ENCODE results near the gene AKAP7.
"Not testable (repeated sequence)": the region's sequence is repeated elsewhere in the genome, so short reads cannot be mapped to it uniquely, and the experiment has no call there.

Gene AKAP7

GRCh38 chr6:131255434-131255833 lies 120.2 kb downstream of the AKAP7 start:
- DNase-seq (ENCODE audit: low read depth), result no peak

- no peak for DNase-seq (ENCODE audit: low read depth)
Observed at GRCh38 chr6:131255911-131256310, 120.6 kb downstream of the AKAP7 start.

GRCh38 chr6:131257104-131257503 lies 121.8 kb downstream of the AKAP7 start:
- no peak for DNase-seq (ENCODE audit: low read depth)

- DNase-seq (ENCODE audit: low read depth), result no peak
Observed at GRCh38 chr6:131258010-131258652, 122.9 kb downstream of the AKAP7 start.

- DNase-seq (ENCODE audit: low read depth), result no peak
Observed at GRCh38 chr6:131258816-131259476, 123.7 kb downstream of the AKAP7 start.

GRCh38 chr6:131260960-131261359 lies 125.7 kb downstream of the AKAP7 start:
- not testable (repeated sequence) for DNase-seq (ENCODE audit: low read depth)

GRCh38 chr6:131262060-131262459 lies 126.8 kb downstream of the AKAP7 start:
- DNase-seq (ENCODE audit: low read depth), result no peak

- no peak for DNase-seq (ENCODE audit: low read depth)
Observed at GRCh38 chr6:131265939-131266338, 130.7 kb downstream of the AKAP7 start.

GRCh38 chr6:131268303-131268702 lies 133.0 kb downstream of the AKAP7 start:
- no peak for DNase-seq (ENCODE audit: low read depth)

- no peak for DNase-seq (ENCODE audit: low read depth)
Observed at GRCh38 chr6:131269565-131270391, 134.5 kb downstream of the AKAP7 start.

- DNase-seq (ENCODE audit: low read depth), result no peak
Observed at GRCh38 chr6:131270534-131270933, 135.3 kb downstream of the AKAP7 start.

- DNase-seq (ENCODE audit: low read depth), result no peak
Observed at GRCh38 chr6:131275273-131275672, 140.0 kb downstream of the AKAP7 start.

GRCh38 chr6:131277591-131277990 lies 142.3 kb downstream of the AKAP7 start:
- DNase-seq (ENCODE audit: low read depth), result no peak

- DNase-seq (ENCODE audit: low read depth), result no peak
Observed at GRCh38 chr6:131281471-131282270, 146.4 kb downstream of the AKAP7 start.

- no peak for DNase-seq (ENCODE audit: low read depth)
Observed at GRCh38 chr6:131282365-131282764, 147.1 kb downstream of the AKAP7 start.

- no peak for DNase-seq (ENCODE audit: low read depth)
Observed at GRCh38 chr6:131283466-131284175, 148.4 kb downstream of the AKAP7 start.

GRCh38 chr6:131285548-131285947 lies 150.3 kb downstream of the AKAP7 start:
- DNase-seq (ENCODE audit: low read depth), result no peak

- no peak for DNase-seq (ENCODE audit: low read depth)
Observed at GRCh38 chr6:131286469-131287040, 151.3 kb downstream of the AKAP7 start.

- DNase-seq (ENCODE audit: low read depth), result no peak
Observed at GRCh38 chr6:131288214-131288613, 152.9 kb downstream of the AKAP7 start.

- DNase-seq (ENCODE audit: low read depth), result no peak
Observed at GRCh38 chr6:131290955-131291354, 155.7 kb downstream of the AKAP7 start.
